Measurements from ENCODE around the gene JAK2. TPM values are rescaled to one million over a fixed set of nuclear protein-coding genes. Genes with fewer than 3 reads are reported as not detected.
"Not testable (repeated sequence)": the region's sequence is repeated elsewhere in the genome, so short reads cannot be mapped to it uniquely, and the experiment has no call there.

The JAK2 gene
- total RNA-seq, 2 experiments from 2014 or later, result 25.7 to 27.2 TPM

- no peak for ATAC-seq
- no peak overlapping the region for H3K4me3 Mint-ChIP-seq
- H3K4me1 Mint-ChIP-seq (ENCODE audit: low read depth), result peaks cover 58% of the 10 kb centered on the region
- no peaks in the 10 kb centered on the region for H3K27me3 Mint-ChIP-seq (ENCODE audit: low read depth)
- no peak for DNase-seq
- peaks cover 67% of the 10 kb centered on the region for H3K36me3 Mint-ChIP-seq (ENCODE audit: low read depth)
- POLR2A ChIA-PET, result interaction anchor here (0.6 kb wide), 1 partner anchor 12 kb away, joined by 3 read pairs; no protein-coding TSS in a partner anchor
- no peak overlapping the region for H3K27ac Mint-ChIP-seq
- H3K9me3 Mint-ChIP-seq (ENCODE audit: insufficient read depth), result no peaks in the 10 kb centered on the region
- CTCF ChIA-PET, result interaction anchor here (1.1 to 10.3 kb wide), 2 partner anchors 232 to 237 kb away, joined by 3 to 89 read pairs; no protein-coding TSS in a partner anchor
Observed at GRCh38 chr9:4994166-4994890, 9.3 kb downstream of the JAK2 start.

DNA sequence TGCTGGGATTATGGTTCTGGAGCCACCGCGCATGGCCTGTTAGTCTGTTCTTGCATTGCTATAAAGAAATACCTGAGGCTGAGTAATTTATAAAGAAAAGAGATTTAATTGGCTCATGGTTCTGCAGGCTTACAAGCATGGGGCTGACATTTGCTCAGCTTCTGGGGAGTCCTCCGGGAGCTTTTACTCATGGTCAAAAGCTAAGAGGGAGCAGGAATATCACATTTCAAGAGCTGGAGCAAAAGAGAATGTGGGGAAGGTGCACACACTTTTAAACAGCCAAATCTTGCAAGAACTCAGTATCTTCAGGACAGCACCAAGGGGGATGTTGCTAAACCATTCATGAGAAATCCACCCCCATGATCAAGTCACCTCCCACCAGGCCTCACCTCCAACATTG lies 12.1 kb downstream of the JAK2 start:
- no peak for ATAC-seq
- H3K4me3 Mint-ChIP-seq, result no peak overlapping the region

GRCh38 chr9:4997631-4998030 lies 12.6 kb downstream of the JAK2 start:
- ATAC-seq, result no peak
- Mint-ChIP-seq H3K27ac (no peak overlapping the region), H3K4me3 (no peak overlapping the region), H3K36me3 (ENCODE audit: low read depth) (peaks cover 82% of the 10 kb centered on the region), H3K27me3 (ENCODE audit: low read depth) (no peaks in the 10 kb centered on the region), H3K9me3 (ENCODE audit: insufficient read depth) (peaks cover 4% of the 10 kb centered on the region), H3K4me1 (ENCODE audit: low read depth) (peaks cover 46% of the 10 kb centered on the region)
- DNase-seq, result no peak
- ChIA-PET CTCF (interaction anchor here (0.7 to 1.0 kb wide), 2 partner anchors 9 to 238 kb away, joined by 3 read pairs; no protein-coding TSS in a partner anchor), POLR2A (interaction anchor here (0.6 to 0.7 kb wide), 2 partner anchors 12 to 205 kb away, joined by 3 to 5 read pairs; no protein-coding TSS in a partner anchor)

More for the DNA sequence above, 12.1 kb downstream of the JAK2 start:
- no peaks in the 10 kb centered on the region for H3K27me3 Mint-ChIP-seq (ENCODE audit: low read depth)
- CTCF ChIA-PET, result interaction anchor here (0.6 to 1.0 kb wide), 3 partner anchors 9 to 238 kb away, joined by 3 read pairs; no protein-coding TSS in a partner anchor
- peaks cover 83% of the 10 kb centered on the region for H3K36me3 Mint-ChIP-seq (ENCODE audit: low read depth)
- no peak for DNase-seq
- POLR2A ChIA-PET, result no interaction called here
- H3K27ac Mint-ChIP-seq, result no peak overlapping the region
- peaks cover 2% of the 10 kb centered on the region for H3K9me3 Mint-ChIP-seq (ENCODE audit: insufficient read depth)
- H3K4me1 Mint-ChIP-seq (ENCODE audit: low read depth), result peaks cover 50% of the 10 kb centered on the region

DNA sequence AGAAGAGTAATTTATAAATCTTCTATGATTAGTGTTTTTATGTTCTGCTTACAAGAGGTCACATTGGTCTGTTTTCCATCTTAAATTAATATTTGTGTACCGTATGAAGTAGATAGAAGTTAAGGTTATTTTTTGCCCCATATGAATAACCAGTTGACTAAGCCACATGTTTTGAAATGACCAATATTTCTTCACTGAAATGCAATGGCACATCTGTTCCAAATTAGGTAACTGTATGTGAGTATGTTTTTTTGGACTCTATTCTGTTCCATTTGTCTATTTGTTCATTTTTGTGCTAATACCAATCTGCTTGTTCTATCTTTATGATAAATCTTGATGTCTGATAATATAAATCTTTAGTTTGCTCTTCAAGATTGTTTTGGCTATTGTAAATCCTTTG lies 17.7 kb downstream of the JAK2 start:
- no peak for ATAC-seq
- H3K9me3 Mint-ChIP-seq (ENCODE audit: insufficient read depth), result peaks cover 24% of the 10 kb centered on the region
- no peak overlapping the region for H3K4me3 Mint-ChIP-seq
- no peak for DNase-seq
- H3K36me3 Mint-ChIP-seq (ENCODE audit: low read depth), result peaks cover 71% of the 10 kb centered on the region
- H3K27ac Mint-ChIP-seq, result no peak overlapping the region
- ChIA-PET POLR2A (no interaction called here), CTCF (no interaction called here)
- H3K4me1 Mint-ChIP-seq (ENCODE audit: low read depth), result peaks cover 21% of the 10 kb centered on the region
- H3K27me3 Mint-ChIP-seq (ENCODE audit: low read depth), result no peaks in the 10 kb centered on the region

- Mint-ChIP-seq H3K4me3 (no peak overlapping the region), H3K9me3 (ENCODE audit: insufficient read depth) (peaks cover 24% of the 10 kb centered on the region), H3K27me3 (ENCODE audit: low read depth) (no peaks in the 10 kb centered on the region), H3K36me3 (ENCODE audit: low read depth) (peaks cover 57% of the 10 kb centered on the region), H3K4me1 (ENCODE audit: low read depth) (peaks cover 17% of the 10 kb centered on the region), H3K27ac (no peak overlapping the region)
- POLR2A ChIA-PET, result no interaction called here
- DNase-seq, result no peak
- CTCF ChIA-PET, result no interaction called here
- no peak for ATAC-seq
Observed at GRCh38 chr9:5004481-5004880, 19.4 kb downstream of the JAK2 start.

DNA sequence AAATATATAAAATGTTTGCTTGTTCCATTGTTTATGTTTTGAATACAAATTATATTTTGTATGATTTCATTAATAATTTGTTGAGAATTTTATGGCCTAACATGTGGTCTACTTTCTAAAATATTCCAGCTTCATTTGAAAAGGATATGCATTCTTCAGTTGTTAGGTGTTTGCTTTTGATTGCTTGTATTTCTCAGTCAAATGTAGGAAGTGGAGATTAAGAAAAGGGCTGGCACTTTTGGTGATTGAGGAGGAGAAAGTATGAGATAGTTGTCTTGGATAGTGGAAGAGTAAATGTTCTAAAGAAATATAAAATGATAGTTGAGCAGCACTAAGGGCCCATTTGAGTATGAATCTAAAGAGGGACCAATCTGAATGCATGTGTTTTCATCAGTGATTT lies 23.1 kb downstream of the JAK2 start:
- ChIA-PET CTCF (no interaction called here), POLR2A (no interaction called here)
- Mint-ChIP-seq H3K4me1 (ENCODE audit: low read depth) (peaks cover 17% of the 10 kb centered on the region), H3K9me3 (ENCODE audit: insufficient read depth) (peaks cover 15% of the 10 kb centered on the region), H3K27ac (no peak overlapping the region), H3K36me3 (ENCODE audit: low read depth) (peaks cover 40% of the 10 kb centered on the region), H3K4me3 (no peak overlapping the region), H3K27me3 (ENCODE audit: low read depth) (no peaks in the 10 kb centered on the region)
- ATAC-seq (no peak), DNase-seq (no peak)

DNA sequence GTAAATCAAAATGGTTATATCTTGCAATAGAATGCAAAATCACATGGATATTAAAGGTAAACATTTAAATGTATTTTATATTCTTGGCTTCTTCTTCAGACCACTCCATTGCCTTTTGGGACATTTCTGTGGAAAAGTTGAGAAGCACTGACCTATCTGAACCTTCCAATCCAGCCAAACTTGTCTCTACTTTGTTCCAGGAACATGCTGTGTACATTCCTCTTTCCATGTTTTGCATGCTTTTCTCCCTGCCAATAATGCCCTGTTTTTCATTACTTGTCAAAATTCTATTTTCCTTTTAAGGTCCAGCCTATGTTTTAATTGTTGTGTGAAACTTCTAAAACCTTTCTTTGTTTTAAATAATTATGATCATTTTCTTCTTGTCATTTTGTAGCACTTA lies 28.3 kb downstream of the JAK2 start:
- ChIA-PET POLR2A (no interaction called here), CTCF (no interaction called here)
- no peak for DNase-seq
- ATAC-seq, result no peak
- Mint-ChIP-seq H3K4me1 (ENCODE audit: low read depth) (peaks cover 10% of the 10 kb centered on the region), H3K27me3 (ENCODE audit: low read depth) (no peaks in the 10 kb centered on the region), H3K4me3 (no peak overlapping the region), H3K36me3 (ENCODE audit: low read depth) (peaks cover 56% of the 10 kb centered on the region), H3K27ac (no peak overlapping the region), H3K9me3 (ENCODE audit: insufficient read depth) (peaks cover 16% of the 10 kb centered on the region)

DNA sequence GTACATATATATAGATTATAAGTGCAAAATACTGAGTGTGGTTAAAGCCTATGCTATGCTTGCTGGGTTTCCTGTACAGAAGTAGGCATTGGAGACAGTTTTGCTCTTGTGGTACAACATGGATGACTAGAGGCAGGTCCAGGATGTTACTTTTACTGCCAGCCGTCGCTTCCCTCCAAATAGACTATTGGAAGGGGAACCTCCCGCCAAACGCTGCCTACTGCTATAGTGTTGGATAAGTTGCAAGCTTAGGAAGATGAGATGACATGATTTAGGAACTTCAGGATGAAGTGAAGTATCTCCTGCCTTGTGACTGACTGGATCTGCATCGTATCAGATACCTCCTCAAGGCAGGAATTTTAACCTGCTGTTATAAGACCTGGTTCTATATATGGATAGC lies 30.9 kb downstream of the JAK2 start:
- H3K36me3 Mint-ChIP-seq (ENCODE audit: low read depth), result peaks cover 72% of the 10 kb centered on the region
- peaks cover 15% of the 10 kb centered on the region for H3K4me1 Mint-ChIP-seq (ENCODE audit: low read depth)
- ATAC-seq (no peak), DNase-seq (no peak)
- peaks cover 29% of the 10 kb centered on the region for H3K9me3 Mint-ChIP-seq (ENCODE audit: insufficient read depth)
- H3K27me3 Mint-ChIP-seq (ENCODE audit: low read depth), result no peaks in the 10 kb centered on the region
- CTCF ChIA-PET, result no interaction called here
- POLR2A ChIA-PET, result no interaction called here
- H3K27ac Mint-ChIP-seq, result no peak overlapping the region
- no peak overlapping the region for H3K4me3 Mint-ChIP-seq

DNA sequence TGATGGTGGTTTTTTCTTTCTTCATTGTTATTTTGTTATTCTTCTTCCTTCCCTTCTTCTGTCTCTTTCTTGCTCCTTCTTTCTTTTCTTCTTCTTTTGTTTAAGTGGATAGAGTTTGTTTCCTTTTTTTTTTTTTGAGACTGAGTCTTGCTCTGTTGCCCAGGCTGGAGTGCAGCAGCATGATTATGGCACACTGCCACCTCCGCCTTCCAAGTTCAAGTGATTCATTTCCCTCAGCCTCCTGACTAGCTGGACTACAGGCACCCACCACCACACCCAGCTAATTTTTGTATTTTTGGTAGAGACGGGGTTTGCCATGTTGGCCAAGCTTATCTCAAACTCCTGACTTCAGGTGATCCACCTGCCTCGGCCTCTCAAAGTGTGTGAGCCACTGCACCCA lies 40.3 kb downstream of the JAK2 start:
- CTCF ChIA-PET, result interaction anchor here (0.8 kb wide), 1 partner anchor 37 kb away, joined by 3 read pairs; no protein-coding TSS in a partner anchor
- POLR2A ChIA-PET, result no interaction called here
- Mint-ChIP-seq H3K9me3 (ENCODE audit: insufficient read depth) (peaks cover 3% of the 10 kb centered on the region), H3K36me3 (ENCODE audit: low read depth) (peaks cover 73% of the 10 kb centered on the region), H3K4me1 (ENCODE audit: low read depth) (peaks cover 22% of the 10 kb centered on the region), H3K27ac (no peak overlapping the region), H3K4me3 (no peak overlapping the region), H3K27me3 (ENCODE audit: low read depth) (no peaks in the 10 kb centered on the region)
- no peak for DNase-seq
- no peak for ATAC-seq

- DNase-seq; POLR2A ChIA-PET; H3K27me3 Mint-ChIP-seq (ENCODE audit: low read depth); ATAC-seq; H3K4me3 Mint-ChIP-seq; H3K27ac Mint-ChIP-seq; CTCF ChIA-PET: not testable (repeated sequence)
- Mint-ChIP-seq H3K4me1 (ENCODE audit: low read depth) (peaks cover 20% of the 10 kb centered on the region), H3K9me3 (ENCODE audit: insufficient read depth) (peaks cover 21% of the 10 kb centered on the region), H3K36me3 (ENCODE audit: low read depth) (peaks cover 74% of the 10 kb centered on the region)
Observed at GRCh38 chr9:5031941-5032340, 46.9 kb downstream of the JAK2 start.

DNA sequence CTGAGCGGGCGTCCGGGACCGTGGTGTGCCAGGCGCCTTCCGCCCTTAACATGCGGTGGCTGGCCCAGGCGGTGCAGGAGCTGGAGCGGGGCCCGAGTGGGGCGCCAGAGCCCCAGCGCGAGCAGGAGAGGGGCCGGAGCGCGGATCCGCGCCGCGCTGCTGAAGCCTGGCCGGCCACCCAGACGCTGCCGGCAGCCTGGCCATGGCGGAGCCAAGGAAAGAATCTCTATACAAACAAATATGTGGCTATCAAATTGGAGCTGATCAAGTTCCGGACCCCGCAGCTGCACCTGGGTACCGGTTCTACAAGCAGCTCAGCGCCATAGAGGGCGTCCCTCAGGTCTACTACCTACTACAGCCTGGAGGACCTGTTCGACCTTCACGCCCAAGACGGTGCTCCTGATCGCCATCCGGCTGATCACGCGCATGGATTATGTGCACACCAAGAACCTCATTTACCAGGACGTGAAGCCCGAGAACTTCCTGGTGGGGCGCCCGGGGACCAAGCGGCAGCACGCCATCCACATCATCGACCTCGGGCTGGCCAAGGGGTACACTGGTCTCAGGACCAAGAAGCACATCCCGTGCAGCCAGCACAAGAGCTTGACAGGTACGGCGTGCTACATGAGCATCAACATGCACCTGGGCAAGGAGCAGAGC lies 55.8 kb downstream of the JAK2 start:
- CTCF ChIA-PET, result no interaction called here
- ATAC-seq, result no peak
- Mint-ChIP-seq H3K9me3 (ENCODE audit: insufficient read depth) (peaks cover 7% of the 10 kb centered on the region), H3K4me3 (no peak overlapping the region), H3K27ac (no peak overlapping the region), H3K36me3 (ENCODE audit: low read depth) (peaks cover 57% of the 10 kb centered on the region), H3K27me3 (ENCODE audit: low read depth) (no peaks in the 10 kb centered on the region), H3K4me1 (ENCODE audit: low read depth) (peaks cover 5% of the 10 kb centered on the region)
- POLR2A ChIA-PET, result no interaction called here
- DNase-seq, result no peak

- no peak overlapping the region for H3K4me3 Mint-ChIP-seq
- POLR2A ChIA-PET, result no interaction called here
- ATAC-seq (no peak), DNase-seq (no peak)
- CTCF ChIA-PET, result no interaction called here
- peaks cover 7% of the 10 kb centered on the region for H3K9me3 Mint-ChIP-seq (ENCODE audit: insufficient read depth)
- peaks cover 9% of the 10 kb centered on the region for H3K4me1 Mint-ChIP-seq (ENCODE audit: low read depth)
- no peak overlapping the region for H3K27ac Mint-ChIP-seq
- no peaks in the 10 kb centered on the region for H3K27me3 Mint-ChIP-seq (ENCODE audit: low read depth)
- H3K36me3 Mint-ChIP-seq (ENCODE audit: low read depth), result peaks cover 63% of the 10 kb centered on the region
Observed at GRCh38 chr9:5041390-5042115, 56.5 kb downstream of the JAK2 start.
